ENCODE data around the gene NCOR2.

NCOR2 gene

DNA sequence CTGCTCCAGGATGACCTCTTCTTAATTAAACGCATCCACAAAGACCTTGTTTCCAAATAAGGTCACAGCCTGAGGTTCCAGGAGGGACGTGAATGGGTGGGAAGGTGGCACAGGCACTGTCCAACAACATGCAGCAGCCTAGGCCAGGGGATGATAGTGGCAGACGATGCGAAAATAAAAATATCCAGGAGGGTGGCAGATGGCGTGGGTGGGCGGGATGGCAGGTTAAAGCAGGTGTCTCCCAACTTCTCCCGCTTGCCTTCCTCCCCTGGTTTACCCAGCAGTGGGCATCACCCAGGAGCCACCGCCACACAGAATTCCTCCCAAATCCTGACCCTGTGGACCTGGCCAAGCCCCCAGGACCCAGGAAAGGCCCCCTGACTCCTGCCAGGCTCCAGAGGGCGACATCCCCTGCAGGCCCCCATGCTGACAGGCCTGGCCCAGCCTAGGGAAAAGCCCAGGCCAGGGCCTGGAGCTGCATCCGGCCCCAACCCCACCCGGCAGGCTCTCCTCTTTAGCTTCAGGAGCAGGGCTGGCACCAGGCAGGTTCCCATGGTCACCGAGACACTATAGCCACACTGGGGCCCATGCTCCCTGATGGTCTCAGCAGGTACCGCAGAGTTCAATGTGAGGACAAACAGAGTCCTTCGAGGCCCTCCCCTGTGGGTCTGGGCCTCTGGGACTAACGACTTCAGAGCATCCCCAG lies 9.7 kb downstream of the NCOR2 start:
- no peak for DNase-seq (ENCODE audit: extremely low spot score)
- POLR2A ChIA-PET: interaction anchor here (0.5 kb wide), 1 partner anchor 30 kb away, joined by 3 read pairs; no protein-coding TSS in a partner anchor
- CTCF ChIA-PET: no interaction called here

DNA sequence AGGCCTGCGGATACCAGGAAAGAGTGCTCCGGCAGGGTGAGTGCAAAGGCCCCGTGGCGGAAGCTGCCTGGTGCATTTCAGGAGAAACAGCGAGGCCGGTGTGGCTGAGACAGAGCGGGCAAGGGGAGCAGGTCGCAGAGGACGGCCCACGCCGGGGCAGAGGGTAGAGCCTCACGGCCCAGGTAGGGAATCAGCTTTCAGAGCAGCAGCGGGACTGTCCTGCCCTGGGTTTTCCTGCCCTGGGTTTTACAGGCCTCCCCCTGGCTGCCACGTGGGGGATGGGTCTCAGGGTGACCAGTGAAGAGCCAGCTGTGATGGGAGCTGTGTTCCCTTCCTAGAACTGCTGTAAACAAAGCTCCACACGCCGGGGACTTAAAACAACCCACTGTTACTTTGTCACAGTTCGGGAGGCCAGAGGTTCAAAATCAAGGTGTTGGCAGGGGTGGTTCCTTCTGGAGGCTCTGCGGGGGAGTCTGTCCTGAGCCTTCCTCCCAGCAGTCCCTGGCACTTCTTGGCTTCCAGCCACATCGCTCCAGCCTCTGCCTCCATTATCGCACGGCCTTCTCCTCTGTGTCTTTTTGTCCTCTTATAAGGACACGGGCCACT lies 10.4 kb downstream of the NCOR2 start:
- ChIA-PET POLR2A (no interaction called here), CTCF (no interaction called here)
- DNase-seq (ENCODE audit: extremely low spot score): no peak
- TF ChIP-seq HDGF (IDR thresholded peaks at IDR 0.05; ENCODE audit: borderline replicate concordance) (no peak), CTBP1 (IDR thresholded peaks at IDR 0.05; ENCODE audit: borderline replicate concordance) (no peak), NFRKB (IDR thresholded peaks at IDR 0.05) (no peak), ARNT (IDR thresholded peaks at IDR 0.05) (no peak), ELF4 (IDR thresholded peaks at IDR 0.05) (no peak), ZNF384 (IDR thresholded peaks at IDR 0.05) (no peak), SUZ12 (IDR thresholded peaks at IDR 0.05) (no peak), SP1 (IDR thresholded peaks at IDR 0.05) (no peak), FOXM1 (IDR thresholded peaks at IDR 0.05; ENCODE audit: borderline replicate concordance) (no peak), LEF1 (IDR thresholded peaks at IDR 0.05; ENCODE audit: borderline replicate concordance) (no peak), FOXA1 (IDR thresholded peaks at IDR 0.05) (no peak), BHLHE40 (IDR thresholded peaks at IDR 0.05; ENCODE audit: borderline replicate concordance) (no peak), FOXK2 (IDR thresholded peaks at IDR 0.05) (no peak), TARDBP (IDR thresholded peaks at IDR 0.05) (no peak), L3MBTL2 (conservative IDR thresholded peaks at IDR 0.05) (no peak)
- TF ChIP-seq, protein P1, sequence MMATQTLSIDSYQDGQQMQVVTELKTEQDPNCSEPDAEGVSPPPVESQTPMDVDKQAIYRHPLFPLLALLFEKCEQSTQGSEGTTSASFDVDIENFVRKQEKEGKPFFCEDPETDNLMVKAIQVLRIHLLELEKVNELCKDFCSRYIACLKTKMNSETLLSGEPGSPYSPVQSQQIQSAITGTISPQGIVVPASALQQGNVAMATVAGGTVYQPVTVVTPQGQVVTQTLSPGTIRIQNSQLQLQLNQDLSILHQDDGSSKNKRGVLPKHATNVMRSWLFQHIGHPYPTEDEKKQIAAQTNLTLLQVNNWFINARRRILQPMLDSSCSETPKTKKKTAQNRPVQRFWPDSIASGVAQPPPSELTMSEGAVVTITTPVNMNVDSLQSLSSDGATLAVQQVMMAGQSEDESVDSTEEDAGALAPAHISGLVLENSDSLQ (IDR thresholded peaks at IDR 0.05): no peak

More for the DNA sequence above, 9.7 kb downstream of the NCOR2 start:
- no peak for TF ChIP-seq FOXK2 (IDR thresholded peaks at IDR 0.05)
- TF ChIP-seq ZNF384 (IDR thresholded peaks at IDR 0.05): no peak
- TF ChIP-seq LEF1 (IDR thresholded peaks at IDR 0.05; ENCODE audit: borderline replicate concordance): no peak
- TF ChIP-seq, protein P1 (IDR thresholded peaks at IDR 0.05): no peak
- no peak for TF ChIP-seq TARDBP (IDR thresholded peaks at IDR 0.05)
- no peak for TF ChIP-seq BHLHE40 (IDR thresholded peaks at IDR 0.05; ENCODE audit: borderline replicate concordance)
- no peak for TF ChIP-seq HDGF (IDR thresholded peaks at IDR 0.05; ENCODE audit: borderline replicate concordance)
- no peak for TF ChIP-seq SUZ12 (IDR thresholded peaks at IDR 0.05)
- TF ChIP-seq CTBP1 (IDR thresholded peaks at IDR 0.05; ENCODE audit: borderline replicate concordance): no peak
- no peak for TF ChIP-seq NFRKB (IDR thresholded peaks at IDR 0.05)
- no peak for TF ChIP-seq FOXA1 (IDR thresholded peaks at IDR 0.05)
- TF ChIP-seq FOXM1 (IDR thresholded peaks at IDR 0.05; ENCODE audit: borderline replicate concordance): no peak

DNA sequence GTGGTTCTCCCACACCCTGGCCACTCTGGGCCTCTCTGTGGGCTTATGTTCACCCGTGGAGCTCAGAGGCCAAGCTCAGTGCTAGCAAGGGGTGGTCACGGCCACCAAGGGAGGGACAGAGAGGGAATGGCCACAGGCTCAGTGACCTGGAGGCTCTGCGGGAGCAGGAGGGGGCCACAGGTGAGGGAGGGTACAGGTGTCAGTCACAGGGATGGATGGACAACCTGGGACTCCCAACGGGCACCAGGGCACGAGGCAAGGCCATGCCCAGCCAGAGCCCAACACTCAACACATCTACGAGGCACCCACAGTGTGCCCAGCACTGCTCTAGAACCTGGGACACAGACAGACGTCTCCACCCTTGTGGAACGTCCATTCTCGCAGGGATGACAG lies 11.3 kb downstream of the NCOR2 start:
- TF ChIP-seq ARNT (IDR thresholded peaks at IDR 0.05) (no peak), SUZ12 (IDR thresholded peaks at IDR 0.05) (no peak), FOXM1 (IDR thresholded peaks at IDR 0.05; ENCODE audit: borderline replicate concordance) (no peak), FOXK2 (IDR thresholded peaks at IDR 0.05) (no peak), HDGF (IDR thresholded peaks at IDR 0.05; ENCODE audit: borderline replicate concordance) (no peak), CTBP1 (IDR thresholded peaks at IDR 0.05; ENCODE audit: borderline replicate concordance) (no peak), ELF4 (IDR thresholded peaks at IDR 0.05) (no peak)
- TF ChIP-seq, protein P1 (IDR thresholded peaks at IDR 0.05): no peak
- DNase-seq (ENCODE audit: extremely low spot score): no peak
- CTCF ChIA-PET: interaction anchor here (0.6 kb wide), 1 partner anchor 26 kb away, joined by 4 read pairs; no protein-coding TSS in a partner anchor
- POLR2A ChIA-PET: no interaction called here

DNA sequence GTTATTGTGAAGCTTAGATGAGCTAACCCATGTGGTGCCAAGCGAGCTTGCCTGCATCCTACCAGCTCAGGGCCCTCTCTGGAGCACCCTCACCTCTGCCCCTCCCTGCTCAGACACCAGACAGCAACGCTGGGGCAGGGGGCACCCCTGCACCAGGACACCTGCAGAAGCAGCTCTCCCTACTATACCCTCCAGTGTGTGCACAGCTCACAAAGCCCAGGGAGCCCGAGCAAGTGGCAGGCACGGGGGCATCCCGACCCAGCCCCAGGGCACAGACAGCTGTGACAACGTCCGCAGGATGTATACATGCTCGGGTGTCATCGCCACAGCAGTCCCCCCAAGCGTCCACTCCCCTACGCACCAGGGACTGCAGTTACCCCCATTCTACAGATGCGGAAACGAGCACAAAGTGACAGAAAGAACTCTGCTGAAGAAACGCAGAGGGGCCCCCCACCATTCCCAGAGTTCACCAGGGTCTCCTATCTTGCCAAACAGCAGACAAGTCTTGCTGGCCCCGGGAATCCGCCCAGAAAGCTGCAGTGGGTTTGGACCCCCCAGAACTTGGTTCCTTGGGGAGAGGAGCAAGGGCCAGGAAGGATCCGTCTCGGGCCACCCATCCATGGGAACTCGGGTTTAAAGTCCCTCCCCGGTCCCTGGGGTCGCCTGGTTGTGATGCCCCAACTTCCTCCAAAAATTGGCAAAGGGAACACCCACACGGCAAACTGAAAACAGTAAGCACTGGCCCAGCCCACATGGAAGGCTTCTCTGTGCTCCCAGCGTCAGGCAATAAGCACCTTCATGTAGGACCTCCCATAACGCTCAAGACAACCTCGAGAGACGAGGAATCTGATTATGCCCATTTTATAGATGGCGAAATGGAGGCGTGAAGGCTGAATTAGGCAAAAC lies 12.0 kb downstream of the NCOR2 start:
- TF ChIP-seq ELF4 (IDR thresholded peaks at IDR 0.05) (no peak), CTBP1 (IDR thresholded peaks at IDR 0.05; ENCODE audit: borderline replicate concordance) (no peak), L3MBTL2 (conservative IDR thresholded peaks at IDR 0.05) (no peak), NFRKB (IDR thresholded peaks at IDR 0.05) (no peak), SP1 (IDR thresholded peaks at IDR 0.05) (no peak), TARDBP (IDR thresholded peaks at IDR 0.05) (no peak), ARNT (IDR thresholded peaks at IDR 0.05) (no peak), ZNF384 (IDR thresholded peaks at IDR 0.05) (no peak)
- TF ChIP-seq, protein P1 (IDR thresholded peaks at IDR 0.05): no peak
- no peak for DNase-seq (ENCODE audit: extremely low spot score)
- ChIA-PET POLR2A (no interaction called here), CTCF (interaction anchor here (0.6 kb wide), 1 partner anchor 26 kb away, joined by 4 read pairs; no protein-coding TSS in a partner anchor)
